T1000 (cell line): ENCODE data around the gene XRN2.

Experiments used
- DNase-seq: peaks from one replicate; lab custom pipeline; 2025; ENCODE audit warnings: mixed read lengths; lab: John Stamatoyannopoulos, UW

XRN2 gene

DNA sequence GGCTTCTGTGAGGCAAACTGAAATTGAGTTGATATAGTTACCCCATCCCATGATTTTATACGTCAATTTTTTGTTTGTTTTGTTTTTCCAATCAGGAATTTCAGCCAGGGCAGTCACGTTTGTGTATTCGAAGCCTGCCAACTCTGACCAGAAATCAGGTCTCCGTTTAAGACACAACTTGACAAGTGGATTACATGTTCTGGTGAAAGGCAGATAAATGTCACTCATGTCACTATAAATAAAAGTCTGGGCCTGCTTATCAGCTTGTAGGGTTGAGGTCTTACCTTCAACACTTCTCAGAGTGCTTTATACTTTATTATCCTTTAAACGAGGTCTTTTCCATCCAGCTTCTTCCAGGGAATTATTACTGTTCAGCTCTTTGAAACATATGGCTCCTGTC lies 8.4 kb upstream of the XRN2 start:
- DNase-seq: no peak

GRCh38 chr20:21301940-21302663 lies 1.0 kb upstream of the XRN2 start:
- no peak for DNase-seq

- no peak for DNase-seq
Measured at GRCh38 chr20:21302664-21303060, 469 bp upstream of the XRN2 start.

GRCh38 chr20:21303872-21304586 lies 898 bp downstream of the XRN2 start:
- DNase-seq: no peak

GRCh38 chr20:21308340-21308739 lies 5.2 kb downstream of the XRN2 start:
- no peak for DNase-seq

GRCh38 chr20:21309678-21310467 lies 6.7 kb downstream of the XRN2 start:
- DNase-seq: no peak

DNA sequence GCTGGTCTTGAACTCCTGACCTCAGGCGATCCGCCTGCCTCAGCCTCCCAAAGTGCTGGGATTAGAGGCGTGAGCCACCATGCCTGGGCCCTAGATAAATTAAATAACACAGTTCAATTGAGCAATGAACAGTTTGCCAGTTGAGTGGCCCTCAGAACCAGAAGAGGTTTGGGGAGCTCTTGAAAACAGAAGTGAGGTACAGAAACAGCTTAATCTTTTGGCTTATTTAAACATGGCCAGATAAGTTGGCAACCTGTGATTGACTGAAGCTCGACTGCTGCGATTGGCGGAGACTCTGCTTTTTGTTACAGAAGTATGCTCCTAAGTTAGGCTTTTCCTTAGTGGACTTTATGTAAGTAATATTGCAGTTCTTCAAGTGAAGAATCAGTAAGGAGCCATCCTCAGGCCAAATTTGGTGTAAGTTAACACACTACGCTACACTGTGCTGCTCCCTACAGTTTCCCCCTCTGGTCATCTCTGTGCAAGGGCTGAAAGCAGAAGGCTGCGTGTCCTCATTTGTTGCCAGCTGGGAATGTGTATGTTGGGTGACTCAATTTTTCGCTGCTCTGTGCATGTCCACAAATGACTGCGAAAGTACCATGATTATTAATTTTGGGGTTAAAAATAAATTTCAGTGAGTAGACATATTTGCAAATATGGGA lies 9.8 kb downstream of the XRN2 start:
- DNase-seq: no peak

DNA sequence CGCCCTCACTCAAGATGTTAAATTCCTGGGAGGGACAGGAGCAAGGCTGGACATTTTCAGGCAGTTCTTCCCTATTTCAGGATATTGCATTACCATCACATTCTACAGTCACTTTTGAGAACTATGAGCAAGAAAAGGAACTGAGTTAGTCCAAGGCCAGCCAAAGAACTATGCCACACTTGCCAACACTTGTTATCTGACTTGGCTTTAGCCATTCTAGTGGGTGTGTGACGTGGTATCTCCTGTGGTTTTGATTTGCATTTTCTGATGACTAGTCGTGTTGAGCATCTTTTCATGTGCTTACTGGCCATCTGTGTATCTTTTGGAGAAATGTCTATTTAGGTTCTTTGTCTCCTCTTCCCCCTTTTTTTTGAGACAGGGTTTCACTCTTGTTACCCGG lies 12.0 kb downstream of the XRN2 start:
- DNase-seq: no peak

- no peak for DNase-seq
Measured at GRCh38 chr20:21322083-21322710, 19.1 kb downstream of the XRN2 start.

DNA sequence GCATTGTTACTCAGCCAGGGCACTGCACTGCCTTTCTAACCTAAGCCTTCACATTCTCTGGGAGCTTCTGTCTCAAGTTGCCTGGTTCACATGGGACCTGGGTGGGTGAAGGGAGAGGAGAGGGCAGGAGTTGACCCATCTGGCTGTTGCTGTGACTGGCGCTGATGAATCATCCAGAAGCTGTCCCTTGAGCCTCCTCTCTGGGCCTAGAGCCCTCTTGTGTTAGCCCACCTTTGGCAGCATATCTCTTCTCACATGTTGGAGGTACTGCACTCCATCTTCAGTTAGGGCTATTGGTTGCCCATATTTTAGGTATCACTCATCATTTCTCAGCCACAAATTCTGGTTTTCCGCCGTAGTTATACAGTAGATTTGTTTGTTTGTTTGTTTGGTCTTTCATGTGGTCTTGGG lies 19.8 kb downstream of the XRN2 start:
- no peak for DNase-seq

DNA sequence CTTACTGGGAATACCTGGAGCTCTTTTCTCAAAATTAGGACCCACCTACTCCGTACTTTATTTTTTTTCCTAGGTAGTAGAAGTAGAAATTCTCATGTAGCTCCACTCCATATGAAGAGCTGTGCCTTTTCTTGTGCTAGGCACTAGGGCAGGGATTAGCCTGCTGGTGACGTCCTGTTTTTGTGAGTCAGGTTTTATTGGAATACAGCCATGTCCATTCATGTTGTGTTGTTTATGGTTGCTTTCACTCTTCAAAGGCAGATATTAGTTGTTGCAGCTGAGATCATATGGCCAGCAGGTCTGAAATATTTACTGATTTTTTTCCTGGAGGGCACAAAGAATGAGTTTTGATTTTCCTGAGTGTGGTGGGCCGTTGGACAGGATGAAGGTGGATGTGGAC lies 20.5 kb downstream of the XRN2 start:
- DNase-seq: no peak

- DNase-seq: no peak
Measured at GRCh38 chr20:21324126-21324525, 21.0 kb downstream of the XRN2 start.

GRCh38 chr20:21325296-21325695 lies 22.2 kb downstream of the XRN2 start:
- no peak for DNase-seq

DNA sequence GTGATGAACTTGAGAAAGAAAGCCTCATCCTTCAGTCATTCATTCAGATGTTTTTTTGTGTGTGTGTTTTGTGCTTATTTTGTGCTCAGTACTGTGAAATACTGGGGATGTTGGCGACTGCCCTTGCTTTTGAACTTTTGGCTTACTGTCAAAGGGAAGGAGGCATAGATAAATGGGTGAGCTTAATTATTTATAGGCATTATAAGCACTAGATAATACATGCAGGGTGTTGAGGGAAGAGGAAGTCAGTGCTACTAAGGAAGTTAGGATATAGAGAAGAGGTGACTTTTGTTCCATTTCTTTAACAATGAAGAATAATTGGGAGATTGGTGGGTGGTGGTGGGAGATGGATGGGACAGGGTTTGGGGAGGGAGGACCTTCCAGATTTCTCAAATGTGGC lies 23.6 kb downstream of the XRN2 start:
- DNase-seq: no peak

DNA sequence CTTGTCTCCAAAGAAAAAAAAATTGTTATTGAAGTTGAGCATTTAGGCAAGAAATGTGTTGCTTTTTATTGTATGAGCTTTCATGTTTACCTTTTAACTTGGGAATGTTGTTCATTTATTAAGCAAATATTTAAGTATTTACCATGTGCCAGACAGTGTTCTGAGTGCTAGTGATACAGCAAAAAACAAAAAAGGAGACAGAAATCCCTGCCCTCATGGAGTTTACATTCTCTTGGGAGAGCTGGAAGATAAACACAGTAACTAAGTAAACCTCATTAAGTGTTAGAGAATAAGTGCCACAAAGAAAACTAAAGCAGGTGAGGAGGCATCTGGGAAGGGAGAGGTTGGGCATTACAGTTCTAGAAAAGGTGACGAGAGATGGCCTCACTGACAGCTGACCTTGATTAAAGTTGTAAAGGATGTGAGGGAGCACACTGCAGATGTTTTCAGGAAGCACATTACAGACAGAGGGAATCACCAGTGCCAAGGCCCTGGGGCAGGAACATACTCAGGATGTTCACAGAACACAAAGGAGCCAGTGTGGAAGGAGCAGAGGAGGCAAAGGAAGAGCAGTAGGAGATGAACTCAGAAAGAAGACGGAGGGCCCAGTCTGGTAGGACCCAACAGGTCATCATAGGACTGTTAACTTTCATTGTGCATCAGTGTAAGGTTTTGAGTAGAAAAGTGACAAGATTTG lies 33.5 kb downstream of the XRN2 start:
- no peak for DNase-seq

GRCh38 chr20:21338291-21338690 lies 35.2 kb downstream of the XRN2 start:
- DNase-seq: no peak

GRCh38 chr20:21339499-21339898 lies 36.4 kb downstream of the XRN2 start:
- DNase-seq: no peak

DNA sequence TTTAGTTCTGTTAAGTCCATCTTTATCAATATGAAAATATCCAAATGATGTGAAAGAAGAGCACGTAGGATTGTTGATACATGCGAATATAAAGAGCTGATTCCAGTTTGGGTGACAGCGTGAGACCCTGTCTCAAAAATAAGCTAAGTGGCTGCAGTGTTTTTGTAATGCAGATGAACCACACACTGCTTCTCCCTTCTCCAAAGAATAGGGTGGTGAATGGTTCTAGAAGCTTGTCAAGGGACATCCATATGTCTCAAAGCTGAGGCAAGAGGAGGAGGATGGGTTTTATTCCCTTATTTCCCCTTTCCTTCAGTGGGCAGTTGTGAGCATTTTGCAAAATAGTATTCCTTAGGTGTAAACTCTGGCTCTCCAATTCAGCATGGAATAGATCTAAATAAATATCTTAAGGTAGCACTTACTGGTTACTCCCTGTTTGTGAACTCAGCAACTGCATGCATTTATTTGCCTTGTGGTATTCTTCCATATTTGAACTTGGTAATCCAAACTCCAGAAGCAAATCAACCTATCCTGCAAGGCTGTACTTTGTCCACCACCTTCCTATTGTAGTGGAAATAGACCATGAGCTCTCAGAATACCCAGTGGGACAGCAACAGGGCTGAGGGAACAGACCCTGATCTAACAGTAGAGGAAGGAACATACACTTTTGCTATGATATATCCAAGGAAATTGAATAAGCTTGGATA lies 38.0 kb downstream of the XRN2 start:
- DNase-seq: no peak

DNA sequence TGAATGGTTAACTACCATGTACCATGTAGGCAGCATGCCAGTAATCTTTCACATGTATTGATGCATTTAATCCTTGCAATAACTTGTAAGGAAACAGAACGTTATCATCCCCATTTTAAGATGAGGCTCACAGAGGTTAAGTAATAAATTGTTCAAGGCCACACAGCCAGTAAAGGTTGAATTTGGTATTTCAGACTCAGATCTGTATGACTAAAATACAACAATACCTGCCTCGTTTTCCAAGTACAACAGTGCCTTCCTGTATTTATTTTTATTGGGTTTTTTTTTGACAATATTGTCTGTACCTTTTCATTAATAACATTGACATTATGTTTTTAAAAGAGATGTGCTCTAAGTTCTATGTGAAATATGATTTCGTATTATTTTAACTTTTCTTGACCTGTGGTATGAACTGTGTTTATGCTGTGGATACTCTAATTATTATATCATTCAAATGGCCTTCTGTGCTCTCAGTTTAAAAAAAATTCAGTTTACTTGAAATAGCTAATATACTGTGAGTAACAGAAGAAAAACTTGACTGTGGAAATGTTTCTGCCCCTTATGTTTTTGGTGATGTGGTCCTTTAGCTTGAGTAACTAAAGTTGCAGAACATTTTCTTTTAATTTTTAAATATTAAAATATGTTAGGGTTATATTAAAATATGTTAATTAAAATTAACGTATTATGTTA lies 39.7 kb downstream of the XRN2 start:
- DNase-seq: no peak
